LNCaP clone FGC (cell line): ENCODE measurements around the gene PPP1R15B.

Source experiments
- DNase-seq: peaks from one replicate; pipeline ENCODE4 v3.0.0-alpha.2; 2011; ENCODE audit warnings: low read depth
- H3K4me3 ChIP-seq: 2 replicates; pipeline ENCODE4 v1.5.1; 2011; ENCODE audit warnings: mild to moderate bottlenecking, low read depth, low read length, control low read depth
- CTCF ChIP-seq: IDR thresholded peaks from 2 replicates; pipeline ENCODE4 v1.5.1; 2012; ENCODE audit warnings: mild to moderate bottlenecking; ENCODE audit not compliant: control insufficient read depth, insufficient read depth; ENCODE audit errors: extremely low read depth

Gene PPP1R15B

GRCh38 chr1:204414016-204414415 is 2.4 kb upstream of the PPP1R15B start:
- TF ChIP-seq CTCF, result no peak
- DNase-seq, result no peak
- no peak overlapping the region for H3K4me3 ChIP-seq

GRCh38 chr1:204413170-204413535 is 1.5 kb upstream of the PPP1R15B start:
- no peak overlapping the region for H3K4me3 ChIP-seq
- no peak for DNase-seq
- no peak for TF ChIP-seq CTCF

GRCh38 chr1:204410688-204411450 is 748 bp downstream of the PPP1R15B start:
- no peak for DNase-seq
- peak overlapping the region; percentile 78 for H3K4me3 ChIP-seq
- TF ChIP-seq CTCF, result no peak

GRCh38 chr1:204409836-204410687 is 1.6 kb downstream of the PPP1R15B start:
- DNase-seq, result no peak
- no peak for TF ChIP-seq CTCF
- peak overlapping the region; percentile 78 for H3K4me3 ChIP-seq

- TF ChIP-seq CTCF, result no peak
- DNase-seq, result no peak
- peak overlapping the region; percentile 78 for H3K4me3 ChIP-seq
Observed at GRCh38 chr1:204409123-204409522, 2.5 kb downstream of the PPP1R15B start.

GRCh38 chr1:204408602-204409001 is 3.0 kb downstream of the PPP1R15B start:
- no peak for TF ChIP-seq CTCF
- H3K4me3 ChIP-seq, result peak overlapping the region; percentile 78
- no peak for DNase-seq
